Measurements from ENCODE around the gene LRTM1. TPM values are rescaled to one million over a fixed set of nuclear protein-coding genes. Genes with fewer than 3 reads are reported as not detected.

Gene LRTM1
- total RNA-seq, 2 donors from 2014 or later: 2.0 TPM; not detected in 1

DNA sequence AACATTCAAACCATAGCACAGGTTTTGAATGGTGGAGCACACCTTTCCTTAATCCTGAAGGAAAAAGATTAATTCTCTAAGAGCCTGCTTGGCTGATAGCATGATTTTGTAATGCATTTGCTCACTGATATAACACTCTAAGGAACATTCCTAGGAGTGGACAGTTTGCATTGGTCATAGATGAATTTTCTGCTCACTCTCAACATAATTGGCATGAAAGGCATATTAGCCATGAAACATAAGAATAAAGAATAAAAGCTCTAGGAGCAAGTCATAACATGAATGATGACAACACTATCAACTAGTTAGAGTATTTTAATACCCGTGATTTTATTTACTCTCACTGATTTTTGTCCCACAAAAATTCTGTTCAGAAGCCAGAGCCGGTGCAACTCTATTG is 34.3 kb upstream of the LRTM1 start:
- no peaks in the 10 kb centered on the region for H3K4me1 ChIP-seq (replicated peaks)

DNA sequence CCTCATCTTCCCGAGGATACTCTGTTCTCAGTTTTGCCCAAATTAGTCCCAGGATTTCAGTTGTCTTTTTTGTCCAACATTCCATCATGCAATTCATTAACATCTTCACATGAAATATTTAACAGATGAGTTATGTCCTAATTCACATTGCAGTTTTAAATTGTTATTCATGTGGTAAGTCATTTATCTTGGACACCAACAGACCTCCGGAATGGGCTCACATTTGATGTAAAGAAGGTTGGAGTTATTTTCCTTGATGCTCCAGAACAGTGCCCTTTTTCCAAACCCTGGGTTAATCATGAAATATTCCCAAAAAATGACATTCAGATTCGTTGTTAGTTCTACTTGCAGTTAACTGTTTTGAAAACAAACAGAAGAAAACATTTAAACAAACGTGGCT is 32.8 kb upstream of the LRTM1 start:
- intact Hi-C loops (cut with DNase I): no loop called here
- no peaks in the 10 kb centered on the region for H3K4me1 ChIP-seq (replicated peaks)
- no peak for DNase-seq (ENCODE audit: low spot score)
- TF ChIP-seq POLR2AphosphoS5 (IDR thresholded peaks at IDR 0.05) (no peak), POLR2A (IDR thresholded peaks at IDR 0.05) (no peak)
- TF ChIP-seq, protein P1, sequence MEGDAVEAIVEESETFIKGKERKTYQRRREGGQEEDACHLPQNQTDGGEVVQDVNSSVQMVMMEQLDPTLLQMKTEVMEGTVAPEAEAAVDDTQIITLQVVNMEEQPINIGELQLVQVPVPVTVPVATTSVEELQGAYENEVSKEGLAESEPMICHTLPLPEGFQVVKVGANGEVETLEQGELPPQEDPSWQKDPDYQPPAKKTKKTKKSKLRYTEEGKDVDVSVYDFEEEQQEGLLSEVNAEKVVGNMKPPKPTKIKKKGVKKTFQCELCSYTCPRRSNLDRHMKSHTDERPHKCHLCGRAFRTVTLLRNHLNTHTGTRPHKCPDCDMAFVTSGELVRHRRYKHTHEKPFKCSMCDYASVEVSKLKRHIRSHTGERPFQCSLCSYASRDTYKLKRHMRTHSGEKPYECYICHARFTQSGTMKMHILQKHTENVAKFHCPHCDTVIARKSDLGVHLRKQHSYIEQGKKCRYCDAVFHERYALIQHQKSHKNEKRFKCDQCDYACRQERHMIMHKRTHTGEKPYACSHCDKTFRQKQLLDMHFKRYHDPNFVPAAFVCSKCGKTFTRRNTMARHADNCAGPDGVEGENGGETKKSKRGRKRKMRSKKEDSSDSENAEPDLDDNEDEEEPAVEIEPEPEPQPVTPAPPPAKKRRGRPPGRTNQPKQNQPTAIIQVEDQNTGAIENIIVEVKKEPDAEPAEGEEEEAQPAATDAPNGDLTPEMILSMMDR (IDR thresholded peaks at IDR 0.05): no peak
- H3K4me3 ChIP-seq: no peak overlapping the region
- H3K27me3 ChIP-seq (replicated peaks; ENCODE audit: insufficient read depth): no peaks in the 10 kb centered on the region
- H3K36me3 ChIP-seq: no peaks in the 10 kb centered on the region
- no peak overlapping the region for H3K27ac ChIP-seq
- no peaks in the 10 kb centered on the region for H3K9me3 ChIP-seq
- 52% methylated on average over 4 of the region's 4 CpGs for WGBS

More for the DNA sequence above, 34.3 kb upstream of the LRTM1 start:
- H3K36me3 ChIP-seq: no peaks in the 10 kb centered on the region
- no peak for DNase-seq (ENCODE audit: low spot score)
- no peak overlapping the region for H3K27ac ChIP-seq
- H3K27me3 ChIP-seq (replicated peaks; ENCODE audit: insufficient read depth): no peaks in the 10 kb centered on the region
- intact Hi-C loops (cut with DNase I): no loop called here
- WGBS: 54% methylated on average over 2 of the region's 2 CpGs
- TF ChIP-seq POLR2AphosphoS5 (IDR thresholded peaks at IDR 0.05) (no peak), POLR2A (IDR thresholded peaks at IDR 0.05) (no peak)
- TF ChIP-seq, protein P1 (IDR thresholded peaks at IDR 0.05): no peak
- no peaks in the 10 kb centered on the region for H3K9me3 ChIP-seq
- no peak overlapping the region for H3K4me3 ChIP-seq

DNA sequence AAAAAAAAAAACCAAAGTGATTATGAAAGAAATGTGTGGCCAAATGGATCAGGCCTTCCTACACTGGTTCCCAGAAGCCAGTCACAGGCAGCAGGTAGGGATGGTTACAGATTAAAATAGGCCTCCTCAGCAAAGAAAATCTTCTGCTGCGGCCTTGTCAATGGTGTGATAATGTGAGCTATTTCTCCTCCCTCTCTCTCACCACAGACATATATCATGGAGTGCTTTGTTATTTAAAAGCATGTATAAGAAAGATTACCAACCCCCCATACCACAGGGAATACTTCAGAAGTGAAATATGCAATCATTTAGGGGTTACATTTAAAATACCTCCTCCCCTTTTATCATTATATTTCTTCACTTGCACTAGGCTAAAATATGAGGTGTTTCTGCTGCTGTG is 32.2 kb upstream of the LRTM1 start:
- WGBS: 97% methylated on average over 1 of the region's 1 CpG
- Histone ChIP-seq H3K4me3 (no peak overlapping the region), H3K4me1 (replicated peaks) (no peaks in the 10 kb centered on the region), H3K27me3 (replicated peaks; ENCODE audit: insufficient read depth) (no peaks in the 10 kb centered on the region), H3K27ac (no peak overlapping the region), H3K36me3 (no peaks in the 10 kb centered on the region), H3K9me3 (no peaks in the 10 kb centered on the region)
- no peak for TF ChIP-seq POLR2A (IDR thresholded peaks at IDR 0.05)
- DNase-seq (ENCODE audit: low spot score): no peak
- intact Hi-C loops (cut with DNase I): no loop called here

DNA sequence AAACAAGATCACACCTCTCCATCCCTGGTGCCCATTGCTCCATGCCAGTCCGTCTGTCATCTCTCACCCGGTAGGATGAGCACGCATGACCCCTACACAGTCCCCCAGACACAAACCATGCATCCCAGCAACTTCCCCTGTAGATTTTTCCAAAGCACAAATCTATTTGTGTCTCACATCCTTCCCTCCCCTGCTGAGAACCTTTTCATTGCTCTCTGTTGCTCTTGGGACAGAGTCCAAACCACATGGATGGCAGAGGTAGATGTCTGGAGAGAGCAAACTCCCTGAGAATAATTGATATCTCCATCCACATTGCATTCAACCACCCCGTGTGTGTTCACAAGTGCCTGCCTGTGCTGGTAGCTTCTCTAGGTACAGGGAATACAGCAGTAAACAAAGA is 29.9 kb upstream of the LRTM1 start:
- H3K27me3 ChIP-seq (replicated peaks; ENCODE audit: insufficient read depth): no peaks in the 10 kb centered on the region
- intact Hi-C loops (cut with DNase I): loop anchor here (10.0 kb wide), 2 partner anchors 207 to 767 kb away; no protein-coding TSS in a partner anchor
- H3K27ac ChIP-seq: no peak overlapping the region
- no peak for DNase-seq (ENCODE audit: low spot score)
- H3K4me3 ChIP-seq: no peak overlapping the region
- no peaks in the 10 kb centered on the region for H3K4me1 ChIP-seq (replicated peaks)
- 83% methylated on average over 4 of the region's 4 CpGs for WGBS
- TF ChIP-seq POLR2AphosphoS5 (IDR thresholded peaks at IDR 0.05) (no peak), POLR2A (IDR thresholded peaks at IDR 0.05) (no peak)
- TF ChIP-seq, protein P1 (IDR thresholded peaks at IDR 0.05): no peak
- H3K36me3 ChIP-seq: no peaks in the 10 kb centered on the region
- H3K9me3 ChIP-seq: no peaks in the 10 kb centered on the region

DNA sequence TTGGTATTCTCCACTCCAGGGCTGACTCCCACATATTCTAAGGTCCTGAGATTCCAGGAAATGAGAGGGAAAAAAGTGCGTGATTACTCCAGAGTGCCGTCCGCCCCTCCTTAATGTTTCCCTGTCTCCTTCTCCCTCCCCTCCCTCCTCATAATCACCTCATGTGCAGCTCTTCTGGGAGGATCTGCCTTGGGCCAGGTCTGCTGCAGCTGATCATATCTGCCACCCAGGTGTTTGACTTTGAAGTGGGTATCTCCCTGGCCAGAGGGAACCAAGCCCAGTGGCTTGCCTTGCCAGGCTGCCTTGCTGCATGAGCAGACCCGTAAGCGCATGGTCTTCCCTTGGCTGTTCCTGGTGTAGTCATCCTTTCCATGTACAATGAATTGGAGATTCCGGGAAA is 28.1 kb upstream of the LRTM1 start:
- Histone ChIP-seq H3K9me3 (no peaks in the 10 kb centered on the region), H3K27ac (no peak overlapping the region), H3K36me3 (no peaks in the 10 kb centered on the region), H3K4me3 (no peak overlapping the region), H3K4me1 (replicated peaks) (no peaks in the 10 kb centered on the region), H3K27me3 (replicated peaks; ENCODE audit: insufficient read depth) (no peaks in the 10 kb centered on the region)
- 84% methylated on average over 6 of the region's 6 CpGs for WGBS
- no peak for DNase-seq (ENCODE audit: low spot score)
- no peak for TF ChIP-seq POLR2A (IDR thresholded peaks at IDR 0.05)
- TF ChIP-seq, protein P1 (IDR thresholded peaks at IDR 0.05): no peak
- no peak for TF ChIP-seq POLR2AphosphoS5 (IDR thresholded peaks at IDR 0.05)
- intact Hi-C loops (cut with DNase I): loop anchor here (10.0 kb wide), 2 partner anchors 209 to 769 kb away; no protein-coding TSS in a partner anchor
